HL-60 (cell line): ENCODE results near the gene RAD23A.

Source experiments
- POLR2AphosphoS5 ChIP-seq: IDR thresholded peaks from 2 replicates; pipeline ENCODE4 v1.6.1; 2012; ENCODE audit warnings: low read depth
- SPI1 ChIP-seq: IDR thresholded peaks from 2 replicates; pipeline ENCODE4 v1.6.1; 2012; ENCODE audit warnings: low read depth, mild to moderate bottlenecking, borderline replicate concordance
- TF ChIP-seq, protein P1 (sequence below): IDR thresholded peaks from one replicate; pipeline ENCODE4 v1.5.1; 2011; ENCODE audit warnings: low read length, control low read depth, inconsistent platforms; ENCODE audit not compliant: insufficient read depth
- TF ChIP-seq, protein P2 (sequence below): IDR thresholded peaks from 2 replicates; pipeline ENCODE4 v1.6.1; 2012; ENCODE audit warnings: low read depth; ENCODE audit not compliant: insufficient replicate concordance

DNA sequence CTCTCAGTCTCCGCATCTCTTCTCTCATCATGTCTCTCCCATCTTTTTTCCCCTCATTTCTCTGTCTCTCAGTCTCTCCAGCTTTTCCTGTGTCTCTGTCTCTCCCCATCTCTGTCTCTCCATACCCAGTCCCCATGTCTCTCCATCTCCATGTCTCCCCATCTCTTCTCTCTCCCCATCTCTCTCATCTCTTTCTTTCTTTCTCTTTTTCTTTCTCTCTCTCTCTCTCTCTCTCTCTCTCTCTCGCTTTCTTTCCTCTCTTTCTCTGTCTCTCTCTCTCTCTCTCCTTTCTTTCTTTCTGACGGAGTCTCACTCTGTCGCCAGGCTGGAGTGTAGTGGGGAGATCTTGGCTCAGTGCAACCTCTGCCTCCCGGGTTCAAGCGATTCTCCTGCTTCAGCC is 37.0 kb downstream of the RAD23A start:
- TF ChIP-seq, protein P1, sequence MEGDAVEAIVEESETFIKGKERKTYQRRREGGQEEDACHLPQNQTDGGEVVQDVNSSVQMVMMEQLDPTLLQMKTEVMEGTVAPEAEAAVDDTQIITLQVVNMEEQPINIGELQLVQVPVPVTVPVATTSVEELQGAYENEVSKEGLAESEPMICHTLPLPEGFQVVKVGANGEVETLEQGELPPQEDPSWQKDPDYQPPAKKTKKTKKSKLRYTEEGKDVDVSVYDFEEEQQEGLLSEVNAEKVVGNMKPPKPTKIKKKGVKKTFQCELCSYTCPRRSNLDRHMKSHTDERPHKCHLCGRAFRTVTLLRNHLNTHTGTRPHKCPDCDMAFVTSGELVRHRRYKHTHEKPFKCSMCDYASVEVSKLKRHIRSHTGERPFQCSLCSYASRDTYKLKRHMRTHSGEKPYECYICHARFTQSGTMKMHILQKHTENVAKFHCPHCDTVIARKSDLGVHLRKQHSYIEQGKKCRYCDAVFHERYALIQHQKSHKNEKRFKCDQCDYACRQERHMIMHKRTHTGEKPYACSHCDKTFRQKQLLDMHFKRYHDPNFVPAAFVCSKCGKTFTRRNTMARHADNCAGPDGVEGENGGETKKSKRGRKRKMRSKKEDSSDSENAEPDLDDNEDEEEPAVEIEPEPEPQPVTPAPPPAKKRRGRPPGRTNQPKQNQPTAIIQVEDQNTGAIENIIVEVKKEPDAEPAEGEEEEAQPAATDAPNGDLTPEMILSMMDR = no peak
- TF ChIP-seq POLR2AphosphoS5 = no peak
- TF ChIP-seq, protein P2, sequence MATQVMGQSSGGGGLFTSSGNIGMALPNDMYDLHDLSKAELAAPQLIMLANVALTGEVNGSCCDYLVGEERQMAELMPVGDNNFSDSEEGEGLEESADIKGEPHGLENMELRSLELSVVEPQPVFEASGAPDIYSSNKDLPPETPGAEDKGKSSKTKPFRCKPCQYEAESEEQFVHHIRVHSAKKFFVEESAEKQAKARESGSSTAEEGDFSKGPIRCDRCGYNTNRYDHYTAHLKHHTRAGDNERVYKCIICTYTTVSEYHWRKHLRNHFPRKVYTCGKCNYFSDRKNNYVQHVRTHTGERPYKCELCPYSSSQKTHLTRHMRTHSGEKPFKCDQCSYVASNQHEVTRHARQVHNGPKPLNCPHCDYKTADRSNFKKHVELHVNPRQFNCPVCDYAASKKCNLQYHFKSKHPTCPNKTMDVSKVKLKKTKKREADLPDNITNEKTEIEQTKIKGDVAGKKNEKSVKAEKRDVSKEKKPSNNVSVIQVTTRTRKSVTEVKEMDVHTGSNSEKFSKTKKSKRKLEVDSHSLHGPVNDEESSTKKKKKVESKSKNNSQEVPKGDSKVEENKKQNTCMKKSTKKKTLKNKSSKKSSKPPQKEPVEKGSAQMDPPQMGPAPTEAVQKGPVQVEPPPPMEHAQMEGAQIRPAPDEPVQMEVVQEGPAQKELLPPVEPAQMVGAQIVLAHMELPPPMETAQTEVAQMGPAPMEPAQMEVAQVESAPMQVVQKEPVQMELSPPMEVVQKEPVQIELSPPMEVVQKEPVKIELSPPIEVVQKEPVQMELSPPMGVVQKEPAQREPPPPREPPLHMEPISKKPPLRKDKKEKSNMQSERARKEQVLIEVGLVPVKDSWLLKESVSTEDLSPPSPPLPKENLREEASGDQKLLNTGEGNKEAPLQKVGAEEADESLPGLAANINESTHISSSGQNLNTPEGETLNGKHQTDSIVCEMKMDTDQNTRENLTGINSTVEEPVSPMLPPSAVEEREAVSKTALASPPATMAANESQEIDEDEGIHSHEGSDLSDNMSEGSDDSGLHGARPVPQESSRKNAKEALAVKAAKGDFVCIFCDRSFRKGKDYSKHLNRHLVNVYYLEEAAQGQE = no peak
- no peak for TF ChIP-seq SPI1
